Esophagus mucosa (tissue), 1 donor: Measurements from ENCODE around the gene SCYGR4. TPM values are rescaled to one million over a fixed set of nuclear protein-coding genes. Genes with fewer than 3 reads are reported as not detected.

Experiments used
- ATAC-seq: fragments of 200-7000 bp; cut with Tn5 transposase; one replicate; pipeline ENCODE4 v1.9.1; 2020
- total RNA-seq: library from RNA; stranded (reverse); gene quantifications from one replicate; pipeline ENCODE4 v1.2.4, GENCODE V29; 2023
- donor health status: DM: yes; HTN: yes; CAD: no.

Gene SCYGR4
- not detected for total RNA-seq

GRCh38 chr2:227617316-227618230, at the start of gene SCYGR4:
Gene SCYGR4, plus strand, starts transcription at chr2:227617498. Its CDS starts 0 bp downstream, at chr2:227617498.
- ATAC-seq = no peak

- ATAC-seq = no peak
Measured at GRCh38 chr2:227568852-227569169, 48.5 kb upstream of the SCYGR4 start.

DNA sequence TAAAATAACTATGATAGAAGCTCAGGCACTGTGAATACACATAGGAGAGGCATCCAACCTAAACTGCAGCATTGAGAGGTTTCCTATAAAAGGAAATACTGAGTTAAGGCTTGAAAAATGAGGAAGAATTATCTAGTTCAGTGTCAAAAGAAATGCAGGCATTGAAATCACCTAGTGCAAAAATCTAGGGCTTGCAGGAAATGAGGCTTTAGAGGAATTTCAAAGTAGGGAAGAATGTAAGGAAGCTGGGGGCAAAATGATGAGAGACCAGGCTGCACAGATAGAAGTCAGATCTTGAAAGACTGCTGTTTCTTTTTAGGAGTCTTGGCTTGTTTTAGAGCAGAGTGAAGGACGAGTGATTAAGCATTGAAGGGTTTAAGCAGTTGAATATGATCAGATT, 46.7 kb upstream of the SCYGR4 start:
- ATAC-seq = no peak

GRCh38 chr2:227576110-227576509, 41.2 kb upstream of the SCYGR4 start:
- no peak for ATAC-seq

GRCh38 chr2:227576812-227577211, 40.5 kb upstream of the SCYGR4 start:
- no peak for ATAC-seq

DNA sequence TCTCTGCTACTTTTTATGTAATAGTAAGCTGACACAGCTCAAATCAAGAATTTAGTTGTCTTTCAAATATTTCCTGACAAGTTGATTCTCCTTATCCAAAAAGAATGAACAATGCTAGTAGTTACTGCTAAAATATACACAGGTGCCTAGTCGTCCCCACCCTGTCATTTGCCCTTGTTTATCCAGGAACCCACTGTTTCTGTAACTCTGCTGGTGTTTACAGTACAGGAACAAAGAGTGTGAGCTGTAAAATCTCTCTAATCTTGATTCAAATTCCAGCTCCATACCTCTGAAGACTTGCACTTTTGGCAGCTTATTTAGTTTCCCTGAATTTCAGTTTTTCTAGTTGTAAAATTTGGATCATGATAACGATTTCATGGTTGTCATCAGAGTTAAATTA, 39.7 kb upstream of the SCYGR4 start:
- no peak for ATAC-seq

DNA sequence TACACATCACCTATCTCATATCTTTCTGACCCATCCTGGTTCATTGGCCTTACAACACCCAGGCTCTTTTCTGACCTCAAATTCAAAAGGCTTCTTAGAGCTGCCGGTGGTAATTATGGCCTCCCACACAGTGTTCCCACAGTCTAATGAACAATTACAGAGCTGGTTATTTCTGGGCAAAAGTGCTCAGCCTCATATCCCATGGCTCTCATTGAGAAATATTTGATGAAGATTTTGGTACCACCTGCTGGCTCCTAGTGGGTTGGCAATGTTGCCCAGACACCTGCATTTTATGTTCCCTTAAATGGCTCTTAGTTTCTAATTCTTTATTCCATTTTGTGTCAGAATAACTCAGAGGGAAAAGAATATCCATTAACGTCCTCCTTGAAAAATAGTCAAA, 38.7 kb upstream of the SCYGR4 start:
- no peak for ATAC-seq

DNA sequence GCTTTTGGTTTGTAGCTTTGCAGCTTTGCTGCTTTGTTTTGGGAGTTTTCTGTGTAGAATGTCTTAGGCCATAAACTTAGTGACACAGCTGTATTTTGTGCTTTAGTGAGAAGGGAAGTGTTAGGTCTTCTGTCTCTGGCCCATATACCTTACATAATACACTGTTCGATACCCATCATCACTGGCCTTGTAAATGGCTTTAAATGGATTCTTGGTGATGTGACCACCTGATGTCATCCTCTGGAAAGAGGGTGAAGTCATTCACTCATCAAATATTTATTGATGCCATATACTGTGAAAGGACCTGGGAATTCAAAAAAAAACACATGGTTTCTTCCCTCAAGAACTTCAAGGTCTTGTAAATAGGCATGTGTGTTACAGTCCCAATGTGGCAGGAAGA, 37.5 kb upstream of the SCYGR4 start:
- no peak for ATAC-seq

- no peak for ATAC-seq
Measured at GRCh38 chr2:227582369-227582768, 34.9 kb upstream of the SCYGR4 start.

DNA sequence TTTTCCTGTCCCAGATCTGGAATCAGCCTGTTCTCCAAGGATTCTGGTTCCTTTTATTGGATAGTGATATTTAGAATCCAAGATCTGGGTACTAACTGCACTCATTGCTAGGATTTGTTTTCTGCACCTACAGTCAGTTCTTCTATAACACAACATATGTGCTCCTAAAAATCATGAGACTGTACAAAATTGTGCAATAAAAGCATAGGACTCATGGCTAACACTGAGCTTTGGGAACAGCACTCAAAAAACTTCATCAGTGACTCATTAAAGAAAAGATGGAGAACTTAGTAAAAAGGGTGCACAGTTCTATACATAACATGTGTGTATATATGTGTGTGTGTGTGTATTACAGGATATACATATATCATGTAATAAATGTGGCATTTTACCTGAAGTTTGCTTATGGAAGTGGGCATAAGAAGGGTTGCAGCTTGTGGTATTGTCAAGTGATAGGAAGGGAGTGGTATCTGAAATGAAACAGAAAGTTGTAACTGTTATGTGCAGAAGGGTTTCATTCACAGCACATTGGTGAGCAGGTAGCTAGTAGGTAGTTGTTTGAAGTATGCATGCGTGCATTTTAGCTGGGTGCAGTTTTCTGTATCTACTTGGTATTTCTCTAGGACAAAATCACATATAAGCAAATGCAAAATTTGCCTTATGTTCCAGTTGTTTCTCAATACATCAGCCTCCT, 24.5 kb upstream of the SCYGR4 start:
- no peak for ATAC-seq

DNA sequence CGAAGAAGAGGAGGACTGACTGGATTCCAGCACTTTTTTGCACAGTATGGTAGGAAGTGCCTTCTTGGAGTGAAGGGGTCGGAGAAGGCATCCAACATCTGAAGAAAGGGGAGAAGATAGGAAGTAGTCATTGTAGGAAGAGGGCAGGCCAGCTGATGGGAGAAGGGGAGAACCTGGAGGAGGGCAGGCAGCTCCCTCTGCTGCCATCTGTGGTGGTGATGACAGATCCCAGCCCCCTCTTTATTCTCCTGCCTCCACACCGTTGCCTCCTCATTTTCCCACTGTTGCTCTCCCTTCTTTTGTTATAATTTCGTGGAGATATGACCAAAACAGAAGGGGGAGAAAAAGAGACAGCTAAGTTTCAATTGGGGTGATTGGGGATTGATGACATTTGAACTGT, 21.5 kb upstream of the SCYGR4 start:
- no peak for ATAC-seq

DNA sequence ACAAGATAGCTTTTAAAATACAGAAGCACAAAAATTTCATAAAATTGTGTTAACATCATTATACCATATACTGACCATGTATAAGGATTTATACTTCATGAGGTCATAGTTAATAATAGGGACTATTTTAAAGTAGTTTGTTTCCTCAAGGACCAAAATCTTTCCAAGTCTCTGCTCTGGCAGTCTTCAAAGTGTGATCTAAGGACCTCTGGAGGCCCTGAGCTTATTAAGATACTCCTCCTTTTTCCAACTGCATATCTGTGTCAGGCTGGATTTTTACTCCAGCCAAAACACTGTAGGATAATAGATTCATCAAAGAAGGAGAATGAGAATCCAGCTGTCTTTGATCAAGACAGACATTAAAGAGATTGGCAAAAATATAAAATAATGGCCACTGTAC, 20.3 kb upstream of the SCYGR4 start:
- ATAC-seq = no peak

GRCh38 chr2:227597998-227598397, 19.3 kb upstream of the SCYGR4 start:
- no peak for ATAC-seq

GRCh38 chr2:227598835-227599503, 18.3 kb upstream of the SCYGR4 start, which contains the start of gene SCYGR2:
Gene SCYGR2, plus strand, starts transcription at chr2:227598893. Its CDS starts 0 bp downstream, at chr2:227598893.
- peak; percentile 11 for ATAC-seq

GRCh38 chr2:227602358-227602757, 14.9 kb upstream of the SCYGR4 start:
- no peak for ATAC-seq

GRCh38 chr2:227606476-227606875, 10.8 kb upstream of the SCYGR4 start:
- ATAC-seq = no peak

DNA sequence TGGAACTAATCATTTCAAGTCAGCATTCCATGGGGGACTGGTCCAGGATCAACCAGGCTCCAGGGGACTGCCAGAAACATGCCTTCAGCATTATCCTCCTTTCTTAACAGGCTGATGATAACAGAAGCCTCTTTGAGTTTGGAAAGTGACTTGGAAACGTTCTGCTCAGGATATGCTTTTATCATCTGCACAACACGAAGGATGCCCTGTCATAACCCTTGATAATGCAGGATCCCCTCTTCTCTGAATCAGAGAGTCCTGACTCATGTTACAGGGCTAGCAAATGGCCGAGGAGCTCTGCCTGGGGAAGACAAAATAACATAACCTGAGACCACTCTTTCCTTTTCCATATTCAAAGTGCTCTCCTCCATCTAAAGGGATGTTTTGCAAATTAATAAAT, 9.4 kb upstream of the SCYGR4 start:
- ATAC-seq = no peak

GRCh38 chr2:227608561-227609338, 8.5 kb upstream of the SCYGR4 start:
- ATAC-seq = no peak

DNA sequence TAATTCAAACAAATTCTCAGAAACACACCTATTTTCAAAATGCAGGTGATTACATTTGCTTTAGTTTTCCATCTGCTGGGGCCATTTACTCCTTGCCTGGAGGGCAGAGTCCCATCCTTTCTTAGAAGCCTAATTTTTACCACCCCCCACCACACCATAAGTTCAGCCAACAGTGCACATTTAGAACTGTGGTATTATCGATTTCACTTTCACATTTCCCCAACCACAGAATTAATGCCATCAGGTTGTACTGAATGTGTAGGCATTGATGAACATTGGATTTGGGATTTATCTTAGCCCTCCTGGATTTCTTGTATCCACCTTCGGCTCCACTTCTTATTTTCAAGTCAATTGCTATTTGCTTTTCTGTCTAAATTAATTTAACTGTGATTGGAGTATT, 7.2 kb upstream of the SCYGR4 start:
- no peak for ATAC-seq

DNA sequence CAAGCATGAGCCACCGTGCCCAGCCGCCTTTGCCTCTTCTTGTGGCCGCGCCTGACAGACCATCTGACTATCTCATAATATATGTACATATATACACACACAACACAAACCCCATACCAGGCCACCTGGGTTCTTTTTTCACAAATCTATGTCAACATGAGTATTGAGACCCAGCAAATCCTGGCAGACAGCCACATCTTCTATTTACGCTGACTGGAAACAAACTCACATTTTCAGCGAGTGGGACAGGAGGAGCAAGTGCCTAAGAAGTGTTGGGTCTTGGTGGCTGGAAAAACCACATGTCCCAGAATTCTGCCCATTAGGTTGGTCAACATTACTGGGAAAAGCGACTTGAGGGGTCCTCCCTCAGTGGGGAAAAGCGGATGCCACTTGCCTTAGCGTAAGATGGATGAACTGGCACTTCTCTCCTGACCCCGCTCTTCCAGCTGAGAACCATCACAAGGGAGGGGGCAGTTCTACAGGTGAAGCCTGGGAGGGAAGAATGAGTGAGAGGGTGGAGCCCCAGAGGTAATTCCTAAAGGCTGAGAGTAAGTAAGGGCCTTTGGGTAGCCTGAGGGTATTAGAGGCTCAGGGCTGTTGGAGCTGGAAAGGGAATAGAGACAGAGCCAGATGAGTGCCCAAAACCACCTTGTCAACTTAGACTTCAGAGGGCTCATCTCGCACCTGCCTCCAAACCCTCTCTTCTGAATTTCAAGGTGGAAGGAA, 4.6 kb upstream of the SCYGR4 start:
- no peak for ATAC-seq

GRCh38 chr2:227613272-227613660, 4.0 kb upstream of the SCYGR4 start:
- ATAC-seq = peak; percentile 83

- no peak for ATAC-seq
Measured at GRCh38 chr2:227614246-227614645, 3.1 kb upstream of the SCYGR4 start.
